ENCODE measurements around the gene HPS3. TPM values are rescaled to one million over a fixed set of nuclear protein-coding genes. Genes with fewer than 3 reads are reported as not detected.

Gene HPS3
- total RNA-seq, 1 donor from 2014 or later, result 19.3 TPM

- Mint-ChIP-seq H3K27ac (ENCODE audit: unreplicated experiment) (peak overlapping the region; percentile 63), H3K27me3 (ENCODE audit: unreplicated experiment) (no peaks in the 10 kb centered on the region), H3K36me3 (ENCODE audit: unreplicated experiment) (peaks cover 44% of the 10 kb centered on the region), H3K9me3 (ENCODE audit: unreplicated experiment) (no peaks in the 10 kb centered on the region), H3K4me1 (ENCODE audit: unreplicated experiment) (peaks cover 22% of the 10 kb centered on the region), H3K4me3 (ENCODE audit: unreplicated experiment) (no peak overlapping the region)
- no peak for TF ChIP-seq CTCF (IDR thresholded peaks at IDR 0.05)
- no peak for DNase-seq (ENCODE audit: extremely low spot score, unreplicated experiment)
These were observed 23.0 kb downstream of the HPS3 start for GRCh38 chr3:149152420-149152819.

- DNase-seq (ENCODE audit: extremely low spot score, unreplicated experiment), result no peak
- Mint-ChIP-seq H3K27ac (ENCODE audit: unreplicated experiment) (no peak overlapping the region), H3K9me3 (ENCODE audit: unreplicated experiment) (no peaks in the 10 kb centered on the region), H3K27me3 (ENCODE audit: unreplicated experiment) (no peaks in the 10 kb centered on the region), H3K4me1 (ENCODE audit: unreplicated experiment) (peaks cover 22% of the 10 kb centered on the region), H3K4me3 (ENCODE audit: unreplicated experiment) (no peak overlapping the region), H3K36me3 (ENCODE audit: unreplicated experiment) (peaks cover 47% of the 10 kb centered on the region)
- no peak for TF ChIP-seq CTCF (IDR thresholded peaks at IDR 0.05)
These were observed 24.0 kb downstream of the HPS3 start for GRCh38 chr3:149153402-149153801.

- Mint-ChIP-seq H3K27ac (ENCODE audit: unreplicated experiment) (no peak overlapping the region), H3K4me3 (ENCODE audit: unreplicated experiment) (no peak overlapping the region), H3K4me1 (ENCODE audit: unreplicated experiment) (no peaks in the 10 kb centered on the region), H3K27me3 (ENCODE audit: unreplicated experiment) (no peaks in the 10 kb centered on the region), H3K9me3 (ENCODE audit: unreplicated experiment) (no peaks in the 10 kb centered on the region), H3K36me3 (ENCODE audit: unreplicated experiment) (peaks cover 57% of the 10 kb centered on the region)
- DNase-seq (ENCODE audit: extremely low spot score, unreplicated experiment), result no peak
- no peak for TF ChIP-seq CTCF (IDR thresholded peaks at IDR 0.05)
These were observed 31.4 kb downstream of the HPS3 start for GRCh38 chr3:149160754-149161300.

DNA sequence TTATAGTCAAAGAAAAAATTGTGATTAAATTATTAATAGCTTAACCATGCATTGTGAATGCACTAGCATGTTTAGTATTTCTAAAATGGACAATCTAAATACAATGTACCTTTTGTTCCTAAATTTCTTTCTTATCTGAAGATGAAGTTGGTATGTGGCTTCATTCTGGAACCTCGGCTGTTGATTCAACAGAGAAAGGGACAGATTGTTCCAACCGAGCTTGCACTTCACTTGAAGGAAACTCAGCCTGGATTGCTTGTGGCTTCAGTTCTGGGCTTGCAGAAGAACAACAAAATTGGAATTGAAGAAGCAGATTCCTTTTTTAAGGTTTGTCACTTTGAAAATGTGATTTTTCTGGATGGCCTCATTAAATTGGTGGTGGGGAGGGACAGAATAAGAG is 32.6 kb downstream of the HPS3 start:
- Mint-ChIP-seq H3K4me1 (ENCODE audit: unreplicated experiment) (no peaks in the 10 kb centered on the region), H3K4me3 (ENCODE audit: unreplicated experiment) (no peak overlapping the region), H3K36me3 (ENCODE audit: unreplicated experiment) (peaks cover 58% of the 10 kb centered on the region)

DNA sequence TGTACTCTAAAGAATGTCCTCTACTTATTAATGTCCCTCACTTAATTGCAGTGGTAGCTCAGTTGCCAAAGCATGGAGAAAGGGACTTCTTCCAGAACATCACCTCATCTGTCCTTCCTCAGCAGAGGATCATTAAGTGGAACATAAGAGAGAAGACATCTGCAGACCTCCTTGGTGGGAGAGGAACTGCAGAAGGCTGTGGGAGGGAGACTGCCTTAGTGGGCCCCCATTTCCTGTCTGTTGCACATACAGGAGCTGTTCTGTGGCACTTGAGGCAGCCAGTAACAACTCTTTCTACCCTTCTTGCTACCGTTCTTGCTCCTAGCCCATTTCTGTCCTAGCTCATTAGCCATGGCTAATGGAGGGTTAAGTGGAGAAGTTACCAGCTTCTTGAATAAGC is 33.6 kb downstream of the HPS3 start:
- Mint-ChIP-seq H3K4me1 (ENCODE audit: unreplicated experiment) (no peaks in the 10 kb centered on the region), H3K27me3 (ENCODE audit: unreplicated experiment) (no peaks in the 10 kb centered on the region), H3K27ac (ENCODE audit: unreplicated experiment) (no peak overlapping the region), H3K36me3 (ENCODE audit: unreplicated experiment) (peaks cover 62% of the 10 kb centered on the region), H3K9me3 (ENCODE audit: unreplicated experiment) (no peaks in the 10 kb centered on the region), H3K4me3 (ENCODE audit: unreplicated experiment) (no peak overlapping the region)
- DNase-seq (ENCODE audit: extremely low spot score, unreplicated experiment), result no peak
- no peak for TF ChIP-seq CTCF (IDR thresholded peaks at IDR 0.05)

More for the DNA sequence above, 32.6 kb downstream of the HPS3 start:
- Mint-ChIP-seq H3K27ac (ENCODE audit: unreplicated experiment) (no peak overlapping the region), H3K9me3 (ENCODE audit: unreplicated experiment) (no peaks in the 10 kb centered on the region), H3K27me3 (ENCODE audit: unreplicated experiment) (no peaks in the 10 kb centered on the region)
- TF ChIP-seq CTCF (IDR thresholded peaks at IDR 0.05), result no peak
- no peak for DNase-seq (ENCODE audit: extremely low spot score, unreplicated experiment)

All from osteocyte (in vitro differentiated cells).